GM18951 (cell line): ENCODE measurements around the gene FHDC1.

ENCODE experiments used
- POLR2A ChIP-seq: IDR thresholded peaks from 4 replicates; pipeline ENCODE4 v1.6.1; 2011; ENCODE audit warnings: mild to moderate bottlenecking; ENCODE audit not compliant: insufficient read length, insufficient read depth; ENCODE audit errors: extremely low read depth
- in situ Hi-C: fragments of 300-500 bp; cut with MboI; formaldehyde crosslinking; loops from one replicate; pipeline ENCODE4 v1.12.0; 2022; ENCODE audit warnings: low sequenced_read_pairs, mixed read lengths, inconsistent platforms; ENCODE audit not compliant: unreplicated experiment

Gene FHDC1

GRCh38 chr4:152941411-152941810 is 5.3 kb downstream of the FHDC1 start:
- no peak for TF ChIP-seq POLR2A
- in situ Hi-C loops = no loop called here

GRCh38 chr4:152942346-152942745 is 6.2 kb downstream of the FHDC1 start:
- in situ Hi-C loops = no loop called here
- TF ChIP-seq POLR2A = no peak

GRCh38 chr4:152943672-152944071 is 7.5 kb downstream of the FHDC1 start:
- TF ChIP-seq POLR2A = no peak
- in situ Hi-C loops = no loop called here

- no peak for TF ChIP-seq POLR2A
- in situ Hi-C loops = no loop called here
Observed at GRCh38 chr4:152944666-152945320, 8.7 kb downstream of the FHDC1 start.

- in situ Hi-C loops = no loop called here
- TF ChIP-seq POLR2A = no peak
Observed at GRCh38 chr4:152945639-152946038, 9.5 kb downstream of the FHDC1 start.

GRCh38 chr4:152946446-152946845 is 10.3 kb downstream of the FHDC1 start:
- in situ Hi-C loops = no loop called here
- no peak for TF ChIP-seq POLR2A

GRCh38 chr4:152947311-152947710 is 11.2 kb downstream of the FHDC1 start:
- in situ Hi-C loops = no loop called here
- no peak for TF ChIP-seq POLR2A

GRCh38 chr4:152949930-152950329 is 13.8 kb downstream of the FHDC1 start:
- in situ Hi-C loops = no loop called here
- no peak for TF ChIP-seq POLR2A

GRCh38 chr4:152950402-152951274 is 14.5 kb downstream of the FHDC1 start:
- no peak for TF ChIP-seq POLR2A
- in situ Hi-C loops = no loop called here

GRCh38 chr4:152951348-152951747 is 15.2 kb downstream of the FHDC1 start:
- in situ Hi-C loops = no loop called here
- TF ChIP-seq POLR2A = no peak

- in situ Hi-C loops = no loop called here
- TF ChIP-seq POLR2A = no peak
Observed at GRCh38 chr4:152953514-152953913, 17.4 kb downstream of the FHDC1 start.

- in situ Hi-C loops = no loop called here
- TF ChIP-seq POLR2A = no peak
Observed at GRCh38 chr4:152954741-152955140, 18.6 kb downstream of the FHDC1 start.

- no peak for TF ChIP-seq POLR2A
- in situ Hi-C loops = no loop called here
Observed at GRCh38 chr4:152956147-152956546, 20.0 kb downstream of the FHDC1 start.

GRCh38 chr4:152956650-152957436 is 20.7 kb downstream of the FHDC1 start:
- in situ Hi-C loops = no loop called here
- TF ChIP-seq POLR2A = no peak
